Bronchial epithelial cell (primary cell): ENCODE measurements around the gene DDI1. TPM values are rescaled to one million over a fixed set of nuclear protein-coding genes. Genes with fewer than 3 reads are reported as not detected.

Source experiments
- DNase-seq: peaks from one replicate; pipeline ENCODE4 v3.0.0-alpha.2; 2010; ENCODE audit warnings: low read depth
- FAIRE-seq: peaks from 2 replicates; lab custom pipeline; 2011; peaks lifted over from hg19 to GRCh38; lab: Jason Lieb, UNC
- H3K27me3 ChIP-seq: 2 replicates; pipeline ENCODE4 v1.5.1; 2011; ENCODE audit warnings: low read length; ENCODE audit not compliant: control insufficient read depth, insufficient read depth
- H3K36me3 ChIP-seq: 2 replicates; pipeline ENCODE4 v1.5.1; 2011; ENCODE audit warnings: low read length; ENCODE audit not compliant: control insufficient read depth, insufficient read depth
- H3K4me3 ChIP-seq: 2 replicates; pipeline ENCODE4 v1.5.1; 2011; ENCODE audit warnings: mild to moderate bottlenecking, low read depth, low read length, control low read depth
- CTCF ChIP-seq: IDR thresholded peaks from 2 replicates; pipeline ENCODE4 v1.5.1; 2011; ENCODE audit warnings: mild to moderate bottlenecking, moderate library complexity, low read length, control low read depth, inconsistent platforms; ENCODE audit not compliant: insufficient read depth, severe bottlenecking
- total RNA-seq: library from RNA; depleted of rRNA; stranded (reverse); fragments of >200 nt; gene quantifications from 2 replicates; pipeline ENCODE4 v1.2.1, GENCODE V29; 2014

DDI1 gene
- total RNA-seq, 1 donor from 2014 or later = not detected

- Histone ChIP-seq H3K36me3 (no peaks in the 10 kb centered on the region), H3K27me3 (no peaks in the 10 kb centered on the region), H3K4me3 (no peak overlapping the region)
- TF ChIP-seq CTCF = no peak
- FAIRE-seq (no peak), DNase-seq (peak; percentile 57)
Observed at GRCh38 chr11:104060004-104060794, 23.8 kb downstream of the DDI1 start.

- no peak for FAIRE-seq
- no peaks in the 10 kb centered on the region for H3K27me3 ChIP-seq
- no peaks in the 10 kb centered on the region for H3K36me3 ChIP-seq
- TF ChIP-seq CTCF = no peak
- DNase-seq = no peak
- no peak overlapping the region for H3K4me3 ChIP-seq
Observed at GRCh38 chr11:104060820-104061219, 24.4 kb downstream of the DDI1 start.

GRCh38 chr11:104061853-104062521 lies 25.5 kb downstream of the DDI1 start:
- DNase-seq = no peak
- no peak for FAIRE-seq
- Histone ChIP-seq H3K36me3 (no peaks in the 10 kb centered on the region), H3K4me3 (no peak overlapping the region), H3K27me3 (no peaks in the 10 kb centered on the region)
- no peak for TF ChIP-seq CTCF

- Histone ChIP-seq H3K36me3 (no peaks in the 10 kb centered on the region), H3K4me3 (no peak overlapping the region), H3K27me3 (no peaks in the 10 kb centered on the region)
- FAIRE-seq (no peak), DNase-seq (no peak)
- no peak for TF ChIP-seq CTCF
Observed at GRCh38 chr11:104064034-104064630, 27.7 kb downstream of the DDI1 start.

- FAIRE-seq = no peak
- DNase-seq = no peak
- no peaks in the 10 kb centered on the region for H3K36me3 ChIP-seq
Observed at GRCh38 chr11:104067534-104067933, 31.1 kb downstream of the DDI1 start.

More at GRCh38 chr11:104067534-104067933, 31.1 kb downstream of the DDI1 start:
- TF ChIP-seq CTCF = no peak
- Histone ChIP-seq H3K27me3 (no peaks in the 10 kb centered on the region), H3K4me3 (no peak overlapping the region)
